Caco-2 (cell line): ENCODE results near the gene C4orf50. TPM values are rescaled to one million over a fixed set of nuclear protein-coding genes. Genes with fewer than 3 reads are reported as not detected.

Source experiments
- BruUV-seq: library from RNA; stranded (reverse); fragments of 400-500 nt; replicated peaks from 2 replicates; lab custom pipeline; 2021; lab: Mats Ljungman, UMichigan
- CTCF ChIA-PET: fragments of 300-600 bp; sonication (Branson Sonifier 250); formaldehyde crosslinking; loops from one replicate; lab custom pipeline; 2022; ENCODE audit warnings: antibody characterized with exemption; lab: Charles Lee
- POLR2A ChIA-PET: fragments of 300-600 bp; sonication (Branson Sonifier 250); formaldehyde crosslinking; loops from one replicate; lab custom pipeline; 2022; ENCODE audit warnings: antibody characterized with exemption; lab: Charles Lee
- DNase-seq, 2 experiments: peaks; one replicate each; pipeline versions ENCODE4 v3.0.0 to v3.0.0-alpha.2; 2020 to 2022
- H3K27me3 ChIP-seq: replicated peaks from 2 replicates; pipeline ENCODE4 v1.6.0; 2011; ENCODE audit warnings: low read length; ENCODE audit not compliant: control insufficient read depth, insufficient read depth
- H3K36me3 ChIP-seq: 2 replicates; pipeline ENCODE4 v1.5.1; 2011; ENCODE audit warnings: low read length; ENCODE audit not compliant: control insufficient read depth, insufficient read depth
- H3K4me1 ChIP-seq: fragments of 250-450 bp; sonication (Bioruptor Pico); 2 replicates; pipeline ENCODE4 v1.5.1; 2020; ENCODE audit warnings: mild to moderate bottlenecking
- H3K4me3 ChIP-seq: 2 replicates; pipeline ENCODE4 v1.5.1; 2011; ENCODE audit warnings: low read depth, mild to moderate bottlenecking, control low read depth, low read length
- H3K9me3 ChIP-seq: fragments of 250-450 bp; sonication (Bioruptor Pico); 2 replicates; pipeline ENCODE4 v1.5.1; 2020; ENCODE audit warnings: mild to moderate bottlenecking, moderate library complexity
- H3K27ac Mint-ChIP-seq: one replicate; pipeline ENCODE4 v1.8.0; 2022; ENCODE audit warnings: mixed read lengths; ENCODE audit not compliant: unreplicated experiment
- H3K27me3 Mint-ChIP-seq: one replicate; pipeline ENCODE4 v1.8.0; 2022; ENCODE audit warnings: mixed read lengths; ENCODE audit not compliant: insufficient read depth, unreplicated experiment
- H3K36me3 Mint-ChIP-seq: one replicate; pipeline ENCODE4 v1.8.0; 2022; ENCODE audit warnings: mild to moderate bottlenecking, mixed read lengths; ENCODE audit not compliant: insufficient read depth, unreplicated experiment
- H3K4me1 Mint-ChIP-seq: one replicate; pipeline ENCODE4 v1.8.0; 2022; ENCODE audit warnings: low read depth, mixed read lengths; ENCODE audit not compliant: unreplicated experiment
- H3K4me3 Mint-ChIP-seq: one replicate; pipeline ENCODE4 v1.8.0; 2022; ENCODE audit warnings: mild to moderate bottlenecking, moderate library complexity, mixed read lengths; ENCODE audit not compliant: unreplicated experiment
- H3K9me3 Mint-ChIP-seq: one replicate; pipeline ENCODE4 v1.8.0; 2022; ENCODE audit warnings: mixed read lengths; ENCODE audit not compliant: unreplicated experiment
- intact Hi-C: fragments of 100-400 bp; cut with micrococcal nuclease; formaldehyde crosslinking; loops from one replicate; pipeline ENCODE4 v1.10.0; 2022; ENCODE audit not compliant: unreplicated experiment
- total RNA-seq: library from RNA; stranded (reverse); gene quantifications from 2 replicates; pipeline ENCODE4 v1.2.3, GENCODE V29; 2022
- TF ChIP-seq, protein P1 (sequence below), 2 experiments: fragments of 200-600 bp in 1 of 2; IDR thresholded peaks; 1 replicate in 1 of 2; 2 replicates in 1 of 2; pipeline versions ENCODE4 v1.5.1 to v1.8.0; 2011 to 2022; ENCODE audit warnings: antibody characterized with exemption in 1 of 2, control low read depth in 1 of 2, inconsistent platforms in 1 of 2, low read depth in 1 of 2, low read length in 1 of 2, mild to moderate bottlenecking in 1 of 2, moderate library complexity in 1 of 2; ENCODE audit not compliant: insufficient read depth in 1 of 2, severe bottlenecking in 1 of 2, unreplicated experiment in 1 of 2

The C4orf50 gene
- total RNA-seq, 1 experiment from 2014 or later, result not detected

DNA sequence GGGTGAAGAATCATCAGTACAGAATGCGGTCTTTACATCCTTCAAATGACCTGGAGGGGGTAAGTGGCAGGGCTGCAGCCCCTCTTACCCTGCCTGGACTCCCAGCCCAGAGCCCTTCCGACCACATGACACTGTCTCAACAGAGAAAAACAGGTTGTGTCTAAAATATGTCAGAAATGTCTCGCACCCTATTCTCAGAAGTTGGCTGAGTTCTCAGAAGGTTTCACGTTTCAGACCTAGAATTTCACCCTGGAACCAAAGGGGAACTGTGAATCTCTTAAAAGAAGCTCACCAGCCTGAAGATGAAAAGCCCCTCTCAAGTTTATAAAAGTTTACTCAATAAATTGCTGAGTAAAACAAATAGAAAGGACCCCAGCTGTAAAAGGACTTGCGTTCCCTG is 118.3 kb downstream of the C4orf50 start:
- no peaks in the 10 kb centered on the region for H3K36me3 ChIP-seq
- Mint-ChIP-seq H3K9me3 (no peaks in the 10 kb centered on the region), H3K27me3 (peaks cover 15% of the 10 kb centered on the region), H3K27ac (no peak overlapping the region), H3K4me3 (no peak overlapping the region), H3K4me1 (no peaks in the 10 kb centered on the region), H3K36me3 (no peaks in the 10 kb centered on the region)
- BruUV-seq, result no TSS peak
- TF ChIP-seq, protein P1, sequence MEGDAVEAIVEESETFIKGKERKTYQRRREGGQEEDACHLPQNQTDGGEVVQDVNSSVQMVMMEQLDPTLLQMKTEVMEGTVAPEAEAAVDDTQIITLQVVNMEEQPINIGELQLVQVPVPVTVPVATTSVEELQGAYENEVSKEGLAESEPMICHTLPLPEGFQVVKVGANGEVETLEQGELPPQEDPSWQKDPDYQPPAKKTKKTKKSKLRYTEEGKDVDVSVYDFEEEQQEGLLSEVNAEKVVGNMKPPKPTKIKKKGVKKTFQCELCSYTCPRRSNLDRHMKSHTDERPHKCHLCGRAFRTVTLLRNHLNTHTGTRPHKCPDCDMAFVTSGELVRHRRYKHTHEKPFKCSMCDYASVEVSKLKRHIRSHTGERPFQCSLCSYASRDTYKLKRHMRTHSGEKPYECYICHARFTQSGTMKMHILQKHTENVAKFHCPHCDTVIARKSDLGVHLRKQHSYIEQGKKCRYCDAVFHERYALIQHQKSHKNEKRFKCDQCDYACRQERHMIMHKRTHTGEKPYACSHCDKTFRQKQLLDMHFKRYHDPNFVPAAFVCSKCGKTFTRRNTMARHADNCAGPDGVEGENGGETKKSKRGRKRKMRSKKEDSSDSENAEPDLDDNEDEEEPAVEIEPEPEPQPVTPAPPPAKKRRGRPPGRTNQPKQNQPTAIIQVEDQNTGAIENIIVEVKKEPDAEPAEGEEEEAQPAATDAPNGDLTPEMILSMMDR (IDR thresholded peaks at IDR 0.05; ENCODE audit: insufficient read depth in 1 of 2, low read depth in 1 of 2, low read length in 1 of 2, severe bottlenecking in 1 of 2, unreplicated experiment in 1 of 2), result no peak
- DNase-seq, result no peak
- H3K27me3 ChIP-seq, result no peaks in the 10 kb centered on the region
- H3K9me3 ChIP-seq, result no peaks in the 10 kb centered on the region
- H3K4me1 ChIP-seq, result no peaks in the 10 kb centered on the region
- intact Hi-C loops, result no loop called here
- H3K4me3 ChIP-seq, result no peak overlapping the region
- ChIA-PET CTCF (no interaction called here), POLR2A (no interaction called here)

DNA sequence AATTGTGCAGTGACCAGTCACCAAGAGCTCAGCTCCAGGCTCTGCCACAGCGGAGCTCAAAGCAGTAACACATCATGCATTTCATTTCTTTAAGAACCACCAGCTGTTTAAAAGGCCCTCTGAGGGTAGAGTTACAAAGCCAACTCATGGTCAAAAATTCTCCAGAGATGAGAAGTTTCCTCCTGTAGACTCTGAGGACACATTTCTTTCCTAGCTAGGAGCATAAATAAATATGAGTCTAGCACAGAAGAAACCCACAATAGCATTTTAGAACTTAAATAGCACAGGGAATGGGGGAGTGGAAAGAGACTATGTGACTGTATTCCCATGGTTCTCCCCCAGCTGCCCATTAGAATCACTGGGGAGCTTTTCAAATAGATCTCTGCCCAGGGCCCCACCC is 118.8 kb downstream of the C4orf50 start:
- Histone ChIP-seq H3K4me1 (no peaks in the 10 kb centered on the region), H3K27me3 (no peaks in the 10 kb centered on the region), H3K36me3 (no peaks in the 10 kb centered on the region), H3K9me3 (no peaks in the 10 kb centered on the region), H3K4me3 (no peak overlapping the region)
- intact Hi-C loops, result no loop called here
- no peak overlapping the region for H3K4me3 Mint-ChIP-seq
- BruUV-seq, result no TSS peak
- H3K9me3 Mint-ChIP-seq, result no peaks in the 10 kb centered on the region
- H3K27ac Mint-ChIP-seq, result no peak overlapping the region
- no peak for DNase-seq
- H3K4me1 Mint-ChIP-seq, result no peaks in the 10 kb centered on the region
- POLR2A ChIA-PET, result no interaction called here
- CTCF ChIA-PET, result no interaction called here
- H3K27me3 Mint-ChIP-seq, result peaks cover 12% of the 10 kb centered on the region
- no peaks in the 10 kb centered on the region for H3K36me3 Mint-ChIP-seq
- TF ChIP-seq, protein P1 (IDR thresholded peaks at IDR 0.05; ENCODE audit: insufficient read depth in 1 of 2, low read depth in 1 of 2, low read length in 1 of 2, severe bottlenecking in 1 of 2, unreplicated experiment in 1 of 2), result no peak

DNA sequence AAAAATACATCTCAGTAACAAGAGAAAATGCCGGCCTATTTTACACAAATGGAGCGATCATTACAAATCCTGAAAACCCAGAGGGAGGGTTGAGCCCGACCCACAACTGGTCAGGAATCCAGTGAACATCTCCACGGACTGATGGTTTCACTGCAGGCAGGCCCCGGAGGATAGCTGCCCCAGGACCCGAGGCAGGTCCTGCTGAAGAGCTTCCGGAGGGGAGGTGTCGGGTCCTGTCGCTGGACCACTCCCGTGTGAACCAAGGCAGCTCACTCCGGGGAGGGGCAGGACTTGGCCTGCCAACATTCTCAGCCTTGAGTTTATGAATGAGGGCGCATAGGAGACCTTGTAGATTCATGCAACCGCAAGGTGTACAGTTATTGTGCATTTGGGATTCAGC is 120.6 kb downstream of the C4orf50 start:
- no peaks in the 10 kb centered on the region for H3K4me1 ChIP-seq
- peaks cover 13% of the 10 kb centered on the region for H3K27me3 Mint-ChIP-seq
- DNase-seq, result no peak
- H3K27ac Mint-ChIP-seq, result no peak overlapping the region
- H3K4me3 ChIP-seq, result no peak overlapping the region
- no peaks in the 10 kb centered on the region for H3K9me3 Mint-ChIP-seq
- no peaks in the 10 kb centered on the region for H3K36me3 Mint-ChIP-seq
- ChIA-PET CTCF (no interaction called here), POLR2A (no interaction called here)
- intact Hi-C loops, result no loop called here
- H3K36me3 ChIP-seq, result no peaks in the 10 kb centered on the region
- no peaks in the 10 kb centered on the region for H3K27me3 ChIP-seq
- TF ChIP-seq, protein P1 (IDR thresholded peaks at IDR 0.05; ENCODE audit: insufficient read depth in 1 of 2, low read depth in 1 of 2, low read length in 1 of 2, severe bottlenecking in 1 of 2, unreplicated experiment in 1 of 2), result no peak
- no peaks in the 10 kb centered on the region for H3K4me1 Mint-ChIP-seq
- no TSS peak for BruUV-seq
- H3K9me3 ChIP-seq, result no peaks in the 10 kb centered on the region
- no peak overlapping the region for H3K4me3 Mint-ChIP-seq
